PC-3 (cell line): Measurements from ENCODE around the gene BZW1. TPM values are rescaled to one million over a fixed set of nuclear protein-coding genes. Genes with fewer than 3 reads are reported as not detected.

Experiments used
- ATAC-seq: fragments of 200-7000 bp; cut with Tn5 transposase; 2 replicates; pipeline ENCODE4 v1.9.1; 2020; ENCODE audit warnings: mild to moderate bottlenecking, moderate library complexity
- BruUV-seq: library from RNA; stranded (reverse); fragments of 400-500 nt; replicated peaks from 2 replicates; lab custom pipeline; 2021; lab: Mats Ljungman, UMichigan
- CTCF ChIA-PET: fragments of 300-600 bp; sonication (Branson Sonifier 250); formaldehyde crosslinking; loops from one replicate; lab custom pipeline; 2022; ENCODE audit warnings: antibody characterized with exemption; lab: Charles Lee
- POLR2A ChIA-PET: fragments of 300-600 bp; sonication (Branson Sonifier 250); formaldehyde crosslinking; loops from one replicate; lab custom pipeline; 2022; ENCODE audit warnings: antibody characterized with exemption; ENCODE audit not compliant: unreplicated experiment; lab: Charles Lee
- DNase-seq: peaks from one replicate; pipeline ENCODE4 v3.0.0-alpha.2; 2015
- H2AFZ ChIP-seq: fragments of 300-600 bp; sonication (generic); 2 replicates; pipeline ENCODE4 v1.6.0; 2016; ENCODE audit warnings: antibody characterized with exemption, low read length
- H3F3A ChIP-seq: fragments of 300-600 bp; sonication (generic); one replicate; pipeline ENCODE4 v1.6.0; 2017; ENCODE audit warnings: antibody characterized with exemption, low read length, control low read depth, mild to moderate bottlenecking; ENCODE audit not compliant: unreplicated experiment
- H3K27ac ChIP-seq: fragments of 300-600 bp; sonication (generic); 2 replicates; pipeline ENCODE4 v1.5.1; 2016; ENCODE audit warnings: mild to moderate bottlenecking, low read length
- H3K27me3 ChIP-seq: fragments of 300-600 bp; sonication (generic); 2 replicates; pipeline ENCODE4 v1.6.1; 2016; ENCODE audit warnings: low read length, mixed read lengths
- H3K36me3 ChIP-seq: fragments of 300-600 bp; sonication (generic); 2 replicates; pipeline ENCODE4 v1.6.1; 2016; ENCODE audit warnings: low read depth, mixed run types, low read length, mixed read lengths
- H3K4me1 ChIP-seq: fragments of 300-600 bp; sonication (generic); 2 replicates; pipeline ENCODE4 v1.5.1; 2016; ENCODE audit warnings: low read length; ENCODE audit not compliant: insufficient read depth
- H3K4me2 ChIP-seq: fragments of 300-600 bp; sonication (generic); 2 replicates; pipeline ENCODE4 v1.6.0; 2016; ENCODE audit warnings: low read length
- H3K4me3 ChIP-seq: fragments of 300-600 bp; sonication (generic); 2 replicates; pipeline ENCODE4 v1.5.1; 2016; ENCODE audit warnings: mild to moderate bottlenecking, low read length, mixed read lengths
- H3K79me2 ChIP-seq: fragments of 300-600 bp; sonication (generic); 2 replicates; pipeline ENCODE4 v1.6.1; 2017; ENCODE audit warnings: low read length, mixed read lengths
- H3K9ac ChIP-seq: fragments of 300-600 bp; sonication (generic); 2 replicates; pipeline ENCODE4 v1.6.0; 2016; ENCODE audit warnings: mild to moderate bottlenecking, low read length
- H3K9me2 ChIP-seq: fragments of 300-600 bp; sonication (generic); replicated peaks from 2 replicates; pipeline ENCODE4 v1.6.1; 2016; ENCODE audit warnings: mixed run types, low read length, mixed read lengths
- H3K9me3 ChIP-seq: fragments of 300-600 bp; sonication (generic); 2 replicates; pipeline ENCODE4 v1.6.1; 2016; ENCODE audit warnings: low read length, mixed read lengths
- H4K20me1 ChIP-seq: fragments of 300-600 bp; sonication (generic); 2 replicates; pipeline ENCODE4 v1.6.1; 2016; ENCODE audit warnings: low read length, mixed read lengths
- EZH2 ChIP-seq: fragments of 300-600 bp; sonication (generic); IDR thresholded peaks from one replicate; pipeline ENCODE4 v1.6.1; 2017; ENCODE audit warnings: antibody characterized with exemption, mild to moderate bottlenecking, low read length; ENCODE audit not compliant: unreplicated experiment
- EZH2phosphoT487 ChIP-seq: fragments of 300-600 bp; sonication (generic); IDR thresholded peaks from 2 replicates; pipeline ENCODE4 v1.6.1; 2018; ENCODE audit warnings: mild to moderate bottlenecking, antibody characterized with exemption, low read length, borderline replicate concordance
- intact Hi-C: fragments of 100-400 bp; cut with micrococcal nuclease; formaldehyde crosslinking; loops from 2 replicates; pipeline ENCODE4 v1.9.0; 2023
- total RNA-seq: library from RNA; depleted of rRNA; stranded (reverse); fragments of >200 nt; gene quantifications from 2 replicates; pipeline ENCODE4 v1.2.3, GENCODE V29; 2014
- TF ChIP-seq, protein P1 (sequence below): fragments of 300-600 bp; sonication (generic); conservative IDR thresholded peaks from 2 replicates; pipeline ENCODE4 v1.5.1; 2017; ENCODE audit warnings: antibody characterized with exemption, low read depth, mild to moderate bottlenecking, low read length

The BZW1 gene
- total RNA-seq, 1 experiment from 2014 or later: 626 TPM

DNA sequence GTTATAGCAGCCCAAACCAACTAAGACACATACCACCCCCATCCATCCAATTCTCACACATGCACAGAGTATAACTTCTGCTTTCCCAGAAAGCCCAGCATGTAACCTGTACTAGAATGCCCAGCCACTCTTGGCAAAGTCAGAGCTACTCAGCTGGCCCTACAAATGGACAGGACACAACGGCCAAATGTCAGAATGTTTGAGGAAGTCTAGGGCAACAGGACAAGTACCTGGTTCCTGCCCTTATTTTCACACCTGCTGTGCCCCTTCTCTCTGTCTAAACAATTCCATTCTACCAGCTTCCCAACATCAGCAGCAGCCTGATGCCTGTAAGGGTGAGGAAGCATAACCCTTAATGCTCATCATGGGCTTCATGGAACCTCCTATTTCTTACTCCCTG lies 15.1 kb upstream of the BZW1 start:
- H3K27me3 ChIP-seq: no peaks in the 10 kb centered on the region
- no peaks in the 10 kb centered on the region for H3K36me3 ChIP-seq
- peaks cover 3% of the 10 kb centered on the region for H3F3A ChIP-seq
- no peaks in the 10 kb centered on the region for H4K20me1 ChIP-seq
- peaks cover 18% of the 10 kb centered on the region for H3K4me1 ChIP-seq
- no peak overlapping the region for H2AFZ ChIP-seq
- ATAC-seq (no peak), DNase-seq (no peak)
- no peaks in the 10 kb centered on the region for H3K9me2 ChIP-seq
- H3K4me2 ChIP-seq: no peak overlapping the region
- TF ChIP-seq EZH2 (no peak), EZH2phosphoT487 (no peak)
- TF ChIP-seq, protein P1, sequence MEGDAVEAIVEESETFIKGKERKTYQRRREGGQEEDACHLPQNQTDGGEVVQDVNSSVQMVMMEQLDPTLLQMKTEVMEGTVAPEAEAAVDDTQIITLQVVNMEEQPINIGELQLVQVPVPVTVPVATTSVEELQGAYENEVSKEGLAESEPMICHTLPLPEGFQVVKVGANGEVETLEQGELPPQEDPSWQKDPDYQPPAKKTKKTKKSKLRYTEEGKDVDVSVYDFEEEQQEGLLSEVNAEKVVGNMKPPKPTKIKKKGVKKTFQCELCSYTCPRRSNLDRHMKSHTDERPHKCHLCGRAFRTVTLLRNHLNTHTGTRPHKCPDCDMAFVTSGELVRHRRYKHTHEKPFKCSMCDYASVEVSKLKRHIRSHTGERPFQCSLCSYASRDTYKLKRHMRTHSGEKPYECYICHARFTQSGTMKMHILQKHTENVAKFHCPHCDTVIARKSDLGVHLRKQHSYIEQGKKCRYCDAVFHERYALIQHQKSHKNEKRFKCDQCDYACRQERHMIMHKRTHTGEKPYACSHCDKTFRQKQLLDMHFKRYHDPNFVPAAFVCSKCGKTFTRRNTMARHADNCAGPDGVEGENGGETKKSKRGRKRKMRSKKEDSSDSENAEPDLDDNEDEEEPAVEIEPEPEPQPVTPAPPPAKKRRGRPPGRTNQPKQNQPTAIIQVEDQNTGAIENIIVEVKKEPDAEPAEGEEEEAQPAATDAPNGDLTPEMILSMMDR: no peak
- BruUV-seq: no TSS peak
- CTCF ChIA-PET: no interaction called here
- no peaks in the 10 kb centered on the region for H3K79me2 ChIP-seq
- H3K9me3 ChIP-seq: no peaks in the 10 kb centered on the region
- H3K9ac ChIP-seq: no peak overlapping the region
- POLR2A ChIA-PET: no interaction called here
- H3K4me3 ChIP-seq: no peak overlapping the region
- intact Hi-C loops: no loop called here
- no peak overlapping the region for H3K27ac ChIP-seq

DNA sequence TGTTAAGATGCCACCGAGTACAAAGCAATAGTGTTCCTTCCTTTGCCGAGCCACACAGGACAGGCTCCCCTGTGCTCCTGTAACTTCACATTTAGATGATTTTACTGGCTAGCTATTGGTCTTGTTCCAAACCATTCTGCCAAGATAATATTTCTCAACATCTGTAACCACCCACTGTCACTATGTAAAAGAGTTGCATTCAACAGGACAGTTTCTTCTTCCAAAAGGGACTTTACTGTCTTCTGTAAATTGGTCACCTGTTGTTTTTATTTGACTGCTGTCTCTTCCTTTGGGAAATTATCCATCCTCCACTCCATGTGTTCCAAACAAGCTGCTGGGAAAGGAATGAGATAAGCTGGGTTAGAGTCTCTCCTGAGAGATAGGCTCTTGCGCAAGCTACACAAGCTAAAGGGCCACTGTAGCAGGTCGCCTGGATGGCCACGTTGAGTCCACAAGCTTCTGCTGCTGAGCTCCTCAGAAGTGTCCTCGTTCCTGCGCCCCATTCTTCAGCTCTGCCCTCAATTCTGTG lies 14.4 kb upstream of the BZW1 start:
- TF ChIP-seq EZH2phosphoT487 (no peak), EZH2 (no peak)
- TF ChIP-seq, protein P1: no peak
- Histone ChIP-seq H3K36me3 (no peaks in the 10 kb centered on the region), H3K9me3 (no peaks in the 10 kb centered on the region), H3K9me2 (no peaks in the 10 kb centered on the region), H3K27ac (no peak overlapping the region), H4K20me1 (no peaks in the 10 kb centered on the region), H3K4me1 (peaks cover 18% of the 10 kb centered on the region), H3K4me2 (no peak overlapping the region), H3K79me2 (no peaks in the 10 kb centered on the region), H3F3A (peaks cover 3% of the 10 kb centered on the region), H3K27me3 (no peaks in the 10 kb centered on the region), H3K4me3 (no peak overlapping the region), H3K9ac (no peak overlapping the region), H2AFZ (no peak overlapping the region)
- CTCF ChIA-PET: no interaction called here
- no peak for DNase-seq
- BruUV-seq: no TSS peak
- no peak for ATAC-seq
- intact Hi-C loops: no loop called here
- POLR2A ChIA-PET: no interaction called here

DNA sequence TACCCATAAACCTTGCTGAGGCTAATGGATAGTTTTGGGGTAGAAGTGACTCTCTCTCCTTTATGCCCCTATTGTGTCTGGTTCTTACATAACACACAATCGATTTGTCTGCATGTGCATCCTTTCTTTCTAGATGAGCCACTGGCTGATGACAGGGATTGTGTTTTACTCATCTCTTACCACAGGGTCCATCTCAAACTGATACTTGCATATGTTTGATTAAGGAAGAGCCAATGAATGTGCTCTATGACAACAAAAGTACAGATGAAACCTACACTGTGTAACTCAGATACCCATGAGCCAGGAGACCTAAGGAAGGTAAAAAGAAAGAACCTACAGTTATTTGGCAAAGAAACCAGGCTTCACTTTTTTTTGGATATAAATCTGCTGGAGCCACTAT lies 13.2 kb upstream of the BZW1 start:
- no peaks in the 10 kb centered on the region for H3K9me3 ChIP-seq
- CTCF ChIA-PET: no interaction called here
- intact Hi-C loops: no loop called here
- no peak for DNase-seq
- no peaks in the 10 kb centered on the region for H4K20me1 ChIP-seq
- H3K79me2 ChIP-seq: no peaks in the 10 kb centered on the region
- no peaks in the 10 kb centered on the region for H3K9me2 ChIP-seq
- peaks cover 3% of the 10 kb centered on the region for H3F3A ChIP-seq
- H3K4me2 ChIP-seq: no peak overlapping the region
- BruUV-seq: no TSS peak
- no peak overlapping the region for H3K4me3 ChIP-seq
- POLR2A ChIA-PET: no interaction called here
- no peak overlapping the region for H3K27ac ChIP-seq
- no peak overlapping the region for H3K9ac ChIP-seq
- no peak overlapping the region for H2AFZ ChIP-seq
- H3K4me1 ChIP-seq: peaks cover 17% of the 10 kb centered on the region
- TF ChIP-seq, protein P1: no peak
- TF ChIP-seq EZH2: no peak
- no peak for TF ChIP-seq EZH2phosphoT487
- H3K36me3 ChIP-seq: no peaks in the 10 kb centered on the region
- no peaks in the 10 kb centered on the region for H3K27me3 ChIP-seq
- no peak for ATAC-seq
